GM23338 (cell line): ENCODE measurements around the gene PCYT2.

ENCODE experiments used
- CREB1 ChIP-seq: fragments of 250-450 bp; sonication (Bioruptor Pico); IDR thresholded peaks from 2 replicates; pipeline ENCODE4 v1.5.0; 2020; ENCODE audit warnings: low read depth, mild to moderate bottlenecking, moderate library complexity
- EZH2 ChIP-seq: fragments of 200-600 bp; sonication (generic); IDR thresholded peaks from one replicate; pipeline ENCODE4 v1.8.0; 2017; ENCODE audit warnings: antibody characterized with exemption, mild to moderate bottlenecking, low read depth; ENCODE audit not compliant: unreplicated experiment
- EZH2phosphoT487 ChIP-seq: fragments of 200-600 bp; sonication (generic); IDR thresholded peaks from one replicate; pipeline ENCODE4 v1.8.1; 2018; ENCODE audit warnings: antibody characterized with exemption; ENCODE audit not compliant: unreplicated experiment
- JUNB ChIP-seq: IDR thresholded peaks from one replicate; pipeline ENCODE4 v1.6.1; 2016; ENCODE audit warnings: antibody characterized with exemption; ENCODE audit not compliant: unreplicated experiment
- POLR2AphosphoS5 ChIP-seq: IDR thresholded peaks from 2 replicates; pipeline ENCODE4 v1.6.1; 2016; ENCODE audit warnings: antibody characterized with exemption, low read depth
- TF ChIP-seq, protein P1 (sequence below), 2 experiments: fragments of 200-600 bp in 1 of 2; sonication (generic) in 1 of 2; conservative IDR thresholded peaks; 2 replicates each; pipeline versions ENCODE4 v1.5.1 to v1.6.1; 2016 to 2017; ENCODE audit warnings: antibody characterized with exemption in 2 of 2, low read depth in 2 of 2, mild to moderate bottlenecking in 2 of 2, moderate library complexity in 1 of 2
- TF ChIP-seq, protein P2 (sequence below): IDR thresholded peaks from one replicate; pipeline ENCODE4 v1.6.1; 2018; ENCODE audit warnings: antibody characterized with exemption; ENCODE audit not compliant: unreplicated experiment
- TF ChIP-seq, protein P3 (sequence below): IDR thresholded peaks from 2 replicates; pipeline ENCODE4 v1.6.1; 2016; ENCODE audit warnings: antibody characterized with exemption

DNA sequence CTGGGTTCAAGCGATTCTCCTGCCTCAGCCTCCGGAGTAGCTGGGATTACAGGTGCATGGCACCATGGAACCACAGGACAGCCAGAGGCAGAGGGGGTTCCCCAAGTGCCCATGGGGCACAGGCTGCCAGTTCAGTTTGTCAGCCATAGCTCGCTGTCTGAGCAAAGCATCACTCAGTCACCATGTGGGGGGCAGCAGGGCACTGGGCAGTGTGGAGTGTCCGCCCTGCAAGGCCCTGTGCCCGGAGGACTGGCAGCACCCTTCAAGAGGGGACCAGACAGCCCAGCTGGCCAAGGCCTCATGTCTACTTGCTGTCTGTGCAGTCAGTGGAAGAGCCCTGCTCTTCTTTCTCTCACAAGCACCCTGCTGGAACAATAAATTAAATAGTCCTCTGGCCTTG lies 26.2 kb downstream of the PCYT2 start:
- TF ChIP-seq, protein P1, sequence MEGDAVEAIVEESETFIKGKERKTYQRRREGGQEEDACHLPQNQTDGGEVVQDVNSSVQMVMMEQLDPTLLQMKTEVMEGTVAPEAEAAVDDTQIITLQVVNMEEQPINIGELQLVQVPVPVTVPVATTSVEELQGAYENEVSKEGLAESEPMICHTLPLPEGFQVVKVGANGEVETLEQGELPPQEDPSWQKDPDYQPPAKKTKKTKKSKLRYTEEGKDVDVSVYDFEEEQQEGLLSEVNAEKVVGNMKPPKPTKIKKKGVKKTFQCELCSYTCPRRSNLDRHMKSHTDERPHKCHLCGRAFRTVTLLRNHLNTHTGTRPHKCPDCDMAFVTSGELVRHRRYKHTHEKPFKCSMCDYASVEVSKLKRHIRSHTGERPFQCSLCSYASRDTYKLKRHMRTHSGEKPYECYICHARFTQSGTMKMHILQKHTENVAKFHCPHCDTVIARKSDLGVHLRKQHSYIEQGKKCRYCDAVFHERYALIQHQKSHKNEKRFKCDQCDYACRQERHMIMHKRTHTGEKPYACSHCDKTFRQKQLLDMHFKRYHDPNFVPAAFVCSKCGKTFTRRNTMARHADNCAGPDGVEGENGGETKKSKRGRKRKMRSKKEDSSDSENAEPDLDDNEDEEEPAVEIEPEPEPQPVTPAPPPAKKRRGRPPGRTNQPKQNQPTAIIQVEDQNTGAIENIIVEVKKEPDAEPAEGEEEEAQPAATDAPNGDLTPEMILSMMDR (conservative IDR thresholded peaks at IDR 0.05; ENCODE audit: low read depth in 2 of 2), result no peak
- TF ChIP-seq, protein P2, sequence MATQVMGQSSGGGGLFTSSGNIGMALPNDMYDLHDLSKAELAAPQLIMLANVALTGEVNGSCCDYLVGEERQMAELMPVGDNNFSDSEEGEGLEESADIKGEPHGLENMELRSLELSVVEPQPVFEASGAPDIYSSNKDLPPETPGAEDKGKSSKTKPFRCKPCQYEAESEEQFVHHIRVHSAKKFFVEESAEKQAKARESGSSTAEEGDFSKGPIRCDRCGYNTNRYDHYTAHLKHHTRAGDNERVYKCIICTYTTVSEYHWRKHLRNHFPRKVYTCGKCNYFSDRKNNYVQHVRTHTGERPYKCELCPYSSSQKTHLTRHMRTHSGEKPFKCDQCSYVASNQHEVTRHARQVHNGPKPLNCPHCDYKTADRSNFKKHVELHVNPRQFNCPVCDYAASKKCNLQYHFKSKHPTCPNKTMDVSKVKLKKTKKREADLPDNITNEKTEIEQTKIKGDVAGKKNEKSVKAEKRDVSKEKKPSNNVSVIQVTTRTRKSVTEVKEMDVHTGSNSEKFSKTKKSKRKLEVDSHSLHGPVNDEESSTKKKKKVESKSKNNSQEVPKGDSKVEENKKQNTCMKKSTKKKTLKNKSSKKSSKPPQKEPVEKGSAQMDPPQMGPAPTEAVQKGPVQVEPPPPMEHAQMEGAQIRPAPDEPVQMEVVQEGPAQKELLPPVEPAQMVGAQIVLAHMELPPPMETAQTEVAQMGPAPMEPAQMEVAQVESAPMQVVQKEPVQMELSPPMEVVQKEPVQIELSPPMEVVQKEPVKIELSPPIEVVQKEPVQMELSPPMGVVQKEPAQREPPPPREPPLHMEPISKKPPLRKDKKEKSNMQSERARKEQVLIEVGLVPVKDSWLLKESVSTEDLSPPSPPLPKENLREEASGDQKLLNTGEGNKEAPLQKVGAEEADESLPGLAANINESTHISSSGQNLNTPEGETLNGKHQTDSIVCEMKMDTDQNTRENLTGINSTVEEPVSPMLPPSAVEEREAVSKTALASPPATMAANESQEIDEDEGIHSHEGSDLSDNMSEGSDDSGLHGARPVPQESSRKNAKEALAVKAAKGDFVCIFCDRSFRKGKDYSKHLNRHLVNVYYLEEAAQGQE, result no peak
- TF ChIP-seq POLR2AphosphoS5 (no peak), EZH2 (no peak), JUNB (no peak), EZH2phosphoT487 (no peak), CREB1 (no peak)
- TF ChIP-seq, protein P3, sequence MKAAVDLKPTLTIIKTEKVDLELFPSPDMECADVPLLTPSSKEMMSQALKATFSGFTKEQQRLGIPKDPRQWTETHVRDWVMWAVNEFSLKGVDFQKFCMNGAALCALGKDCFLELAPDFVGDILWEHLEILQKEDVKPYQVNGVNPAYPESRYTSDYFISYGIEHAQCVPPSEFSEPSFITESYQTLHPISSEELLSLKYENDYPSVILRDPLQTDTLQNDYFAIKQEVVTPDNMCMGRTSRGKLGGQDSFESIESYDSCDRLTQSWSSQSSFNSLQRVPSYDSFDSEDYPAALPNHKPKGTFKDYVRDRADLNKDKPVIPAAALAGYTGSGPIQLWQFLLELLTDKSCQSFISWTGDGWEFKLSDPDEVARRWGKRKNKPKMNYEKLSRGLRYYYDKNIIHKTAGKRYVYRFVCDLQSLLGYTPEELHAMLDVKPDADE, result no peak
